ENCODE measurements around the gene EHMT1. TPM values are rescaled to one million over a fixed set of nuclear protein-coding genes. Genes with fewer than 3 reads are reported as not detected.
A peak's percentile ranks its signal among the peaks of the same experiment; 100 is the strongest.

The EHMT1 gene
- total and polyA plus RNA-seq, 9 of the 15 experiments (the other 6 are each of a cell fraction or from before 2014, with no cell fraction given) = 2.2 to 76.0 (median 36.4) TPM

DNA sequence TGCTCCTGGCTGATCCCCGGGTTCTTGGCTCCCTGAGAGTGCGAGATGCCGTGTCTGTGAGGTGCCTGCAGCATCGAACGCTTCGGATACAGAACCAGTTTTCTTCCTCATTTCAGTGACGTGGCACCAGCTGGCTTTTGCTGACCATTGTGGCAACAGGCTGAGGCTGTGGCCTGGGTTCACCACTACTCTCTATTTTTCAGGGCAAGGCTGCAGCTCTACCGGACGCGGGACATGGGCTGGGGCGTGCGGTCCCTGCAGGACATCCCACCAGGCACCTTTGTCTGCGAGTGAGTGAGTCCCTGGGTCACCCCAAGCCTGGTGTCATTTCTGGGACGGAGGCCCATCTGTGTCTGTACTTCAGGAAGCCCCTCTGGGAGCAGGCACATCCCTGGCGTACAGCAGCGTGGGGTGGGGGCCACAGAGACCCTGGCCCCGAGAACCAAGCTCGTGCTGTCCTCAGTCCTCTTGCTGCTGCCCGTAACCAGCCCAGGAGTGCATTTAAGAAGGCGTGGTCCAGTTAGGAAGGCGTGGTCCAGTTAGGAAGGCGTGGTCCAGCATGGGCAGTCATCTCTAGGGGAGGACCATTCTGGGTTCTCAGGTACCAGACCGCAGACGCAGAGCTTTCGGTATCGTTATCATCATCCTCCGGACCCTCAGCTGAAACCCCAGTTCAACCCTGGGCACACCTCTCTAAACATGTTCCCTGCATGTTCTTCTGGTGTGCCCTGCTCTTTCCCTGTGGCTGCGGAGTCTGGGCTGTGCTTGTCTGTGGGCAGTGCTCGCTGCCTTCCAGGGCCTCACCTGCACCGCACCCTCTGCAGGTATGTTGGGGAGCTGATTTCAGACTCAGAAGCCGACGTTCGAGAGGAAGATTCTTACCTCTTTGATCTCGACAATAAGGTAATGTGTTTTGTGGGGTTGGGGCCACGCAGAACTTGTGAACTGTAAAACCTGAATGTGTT lies 198.7 kb downstream of the EHMT1 start:
- intact Hi-C loops (cut with micrococcal nuclease) = no loop called here
- no peak overlapping the region for H2AFZ ChIP-seq (ENCODE audit: low read depth, low read length)
- 96% methylated on average over 29 of the region's 35 CpGs for WGBS (ENCODE audit: insufficient coverage, low coverage, missing lambda C conversion rate)
- POLR2A ChIA-PET = interaction anchor here (0.5 to 0.6 kb wide), 2 partner anchors 9 to 20 kb away, joined by 3 to 4 read pairs; no protein-coding TSS in a partner anchor
- peaks cover 76% of the 10 kb centered on the region for H3K36me3 ChIP-seq (ENCODE audit: control insufficient read depth, insufficient read depth, low read length)
- H3K4me3 ChIP-seq = no peak overlapping the region
- peaks cover 7% of the 10 kb centered on the region; the same call in 1 of the 2 replicates for H3K9me3 ChIP-seq (replicated peaks; ENCODE audit: control insufficient read depth, insufficient read depth, low read depth, low read length)
- in situ Hi-C loops (cut with MboI) = no loop called here
- CTCF ChIA-PET (ENCODE audit: low intra/inter-chr PET ratio) = interaction anchor here (0.6 kb wide), 1 partner anchor 306 kb away, joined by 3 read pairs; no protein-coding TSS in a partner anchor
- ATAC-seq (no peak), FAIRE-seq (no peak), DNase-seq (ENCODE audit: extremely low read depth in 1 of 4, low spot score in 3 of 4) (no peak)
- no peak overlapping the region for H3K9ac ChIP-seq (ENCODE audit: insufficient read depth in 1 of 2, low read depth in 2 of 2, low read length in 2 of 2)
- H3K4me2 ChIP-seq (ENCODE audit: insufficient read depth, low read length) = no peak overlapping the region
- TF ChIP-seq BRD4 (IDR thresholded peaks at IDR 0.05) (no peak), RBM22 (IDR thresholded peaks at IDR 0.05; ENCODE audit: low read depth, low read length, poor library complexity, severe bottlenecking) (peak; percentile 30)
- no peaks in the 10 kb centered on the region for H3K27me3 ChIP-seq (ENCODE audit: control insufficient read depth in 2 of 2, insufficient read depth in 2 of 2, low read length in 2 of 2)
- H3K79me2 ChIP-seq (ENCODE audit: control insufficient read depth, insufficient read depth, low read length) = no peaks in the 10 kb centered on the region
- no peaks in the 10 kb centered on the region for H3K9me1 ChIP-seq (ENCODE audit: control insufficient read depth, insufficient read depth, low read length)
- H4K20me1 ChIP-seq (replicated peaks; ENCODE audit: control insufficient read depth, insufficient read depth, low read length) = no peaks in the 10 kb centered on the region
- no peak overlapping the region for H3K27ac ChIP-seq (ENCODE audit: extremely low read depth, low read depth, low read length)
- no TSS peak for BruUV-seq (replicated peaks)
- H3K4me1 ChIP-seq (replicated peaks in 1 of 2; ENCODE audit: control insufficient read depth in 2 of 2, insufficient read depth in 2 of 2, low read length in 2 of 2) = no peaks in the 10 kb centered on the region

DNA sequence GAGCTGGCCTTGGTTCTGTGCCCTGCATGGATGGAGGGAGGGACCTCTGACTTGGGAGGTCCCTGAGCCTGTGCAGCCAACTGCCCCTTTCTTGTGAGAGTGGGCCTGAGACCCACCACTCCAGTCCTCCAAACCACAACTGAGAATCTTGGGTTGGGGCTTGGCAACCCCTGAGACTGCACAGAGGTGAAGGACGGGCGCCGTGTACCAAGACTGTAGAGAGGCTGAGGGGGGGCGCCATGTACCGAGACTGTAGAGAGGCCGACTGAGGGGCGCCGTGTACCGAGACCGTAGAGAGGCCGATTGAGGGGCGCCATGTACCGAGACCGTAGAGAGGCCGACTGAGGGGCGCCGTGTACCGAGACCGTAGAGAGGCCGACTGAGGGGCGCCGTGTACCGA lies 199.5 kb downstream of the EHMT1 start:
- no peak for FAIRE-seq
- Histone ChIP-seq H3K9me3 (replicated peaks; ENCODE audit: control insufficient read depth, insufficient read depth, low read depth, low read length) (peaks cover 7% of the 10 kb centered on the region; the same call in 1 of the 2 replicates), H3K4me1 (replicated peaks in 1 of 2; ENCODE audit: control insufficient read depth in 2 of 2, insufficient read depth in 2 of 2, low read length in 2 of 2) (no peaks in the 10 kb centered on the region), H3K27ac (ENCODE audit: extremely low read depth, low read depth, low read length) (no peak overlapping the region), H4K20me1 (replicated peaks; ENCODE audit: control insufficient read depth, insufficient read depth, low read length) (no peaks in the 10 kb centered on the region), H3K4me3 (no peak overlapping the region), H3K36me3 (ENCODE audit: control insufficient read depth, insufficient read depth, low read length) (peaks cover 68% of the 10 kb centered on the region), H3K4me2 (ENCODE audit: insufficient read depth, low read length) (no peak overlapping the region), H3K9ac (ENCODE audit: insufficient read depth in 1 of 2, low read depth in 2 of 2, low read length in 2 of 2) (no peak overlapping the region), H3K79me2 (ENCODE audit: control insufficient read depth, insufficient read depth, low read length) (no peaks in the 10 kb centered on the region), H3K27me3 (ENCODE audit: control insufficient read depth in 2 of 2, insufficient read depth in 2 of 2, low read length in 2 of 2) (no peaks in the 10 kb centered on the region), H3K9me1 (ENCODE audit: control insufficient read depth, insufficient read depth, low read length) (no peaks in the 10 kb centered on the region), H2AFZ (ENCODE audit: low read depth, low read length) (no peak overlapping the region)
- DNase-seq (ENCODE audit: extremely low read depth in 1 of 4, low spot score in 3 of 4) = no peak
- ATAC-seq = no peak
- no TSS peak for BruUV-seq (replicated peaks)
- ChIA-PET CTCF (ENCODE audit: low intra/inter-chr PET ratio) (no interaction called here), POLR2A (interaction anchor here (0.6 kb wide), 1 partner anchor 8 kb away, joined by 4 read pairs; no protein-coding TSS in a partner anchor)
- intact Hi-C loops (cut with micrococcal nuclease) (no loop called here), in situ Hi-C loops (cut with MboI) (no loop called here)
- 88% methylated on average over 10 of the region's 23 CpGs for WGBS (ENCODE audit: insufficient coverage, low coverage, missing lambda C conversion rate)
- no peak for TF ChIP-seq GTF2F1 (IDR thresholded peaks at IDR 0.05; ENCODE audit: low read depth, low read length)
- TF ChIP-seq PURB (CRISPR knock-in tag; IDR thresholded peaks at IDR 0.05; ENCODE audit: low read depth) = no peak
- TF ChIP-seq, protein P1, sequence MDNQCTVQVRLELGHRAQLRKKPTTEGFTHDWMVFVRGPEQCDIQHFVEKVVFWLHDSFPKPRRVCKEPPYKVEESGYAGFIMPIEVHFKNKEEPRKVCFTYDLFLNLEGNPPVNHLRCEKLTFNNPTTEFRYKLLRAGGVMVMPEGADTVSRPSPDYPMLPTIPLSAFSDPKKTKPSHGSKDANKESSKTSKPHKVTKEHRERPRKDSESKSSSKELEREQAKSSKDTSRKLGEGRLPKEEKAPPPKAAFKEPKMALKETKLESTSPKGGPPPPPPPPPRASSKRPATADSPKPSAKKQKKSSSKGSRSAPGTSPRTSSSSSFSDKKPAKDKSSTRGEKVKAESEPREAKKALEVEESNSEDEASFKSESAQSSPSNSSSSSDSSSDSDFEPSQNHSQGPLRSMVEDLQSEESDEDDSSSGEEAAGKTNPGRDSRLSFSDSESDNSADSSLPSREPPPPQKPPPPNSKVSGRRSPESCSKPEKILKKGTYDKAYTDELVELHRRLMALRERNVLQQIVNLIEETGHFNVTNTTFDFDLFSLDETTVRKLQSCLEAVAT (IDR thresholded peaks at IDR 0.05) = no peak
- no peak for TF ChIP-seq ZNF830 (CRISPR knock-in tag; IDR thresholded peaks at IDR 0.05)
- TF ChIP-seq, protein P2, sequence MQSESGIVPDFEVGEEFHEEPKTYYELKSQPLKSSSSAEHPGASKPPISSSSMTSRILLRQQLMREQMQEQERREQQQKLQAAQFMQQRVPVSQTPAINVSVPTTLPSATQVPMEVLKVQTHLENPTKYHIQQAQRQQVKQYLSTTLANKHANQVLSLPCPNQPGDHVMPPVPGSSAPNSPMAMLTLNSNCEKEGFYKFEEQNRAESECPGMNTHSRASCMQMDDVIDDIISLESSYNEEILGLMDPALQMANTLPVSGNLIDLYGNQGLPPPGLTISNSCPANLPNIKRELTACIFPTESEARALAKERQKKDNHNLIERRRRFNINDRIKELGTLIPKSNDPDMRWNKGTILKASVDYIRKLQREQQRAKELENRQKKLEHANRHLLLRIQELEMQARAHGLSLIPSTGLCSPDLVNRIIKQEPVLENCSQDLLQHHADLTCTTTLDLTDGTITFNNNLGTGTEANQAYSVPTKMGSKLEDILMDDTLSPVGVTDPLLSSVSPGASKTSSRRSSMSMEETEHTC (IDR thresholded peaks at IDR 0.05) = no peak
- TF ChIP-seq ZNF324 (CRISPR knock-in tag; IDR thresholded peaks at IDR 0.05) = no peak
- TF ChIP-seq RBM17 (IDR thresholded peaks at IDR 0.05; ENCODE audit: borderline replicate concordance, low read depth, low read length) = no peak
- no peak for TF ChIP-seq RFX7 (CRISPR knock-in tag; IDR thresholded peaks at IDR 0.05)
- TF ChIP-seq ZNF24 (IDR thresholded peaks at IDR 0.05) = no peak
